Muscle of leg (tissue), 11 donors: ENCODE results near the gene AP3D1. TPM values are rescaled to one million over a fixed set of nuclear protein-coding genes. Genes with fewer than 3 reads are reported as not detected.

Source experiments
- DNase-seq: peaks from one replicate; pipeline ENCODE4 v3.0.0; 2013
- H3K27ac ChIP-seq: one replicate; pipeline ENCODE4 v1.5.1; 2013; ENCODE audit warnings: mild to moderate bottlenecking, low read length, control low read depth
- H3K27me3 ChIP-seq: one replicate; pipeline ENCODE4 v1.6.1; 2013; ENCODE audit warnings: low read length; ENCODE audit not compliant: control insufficient read depth, insufficient read depth
- H3K36me3 ChIP-seq: one replicate; pipeline ENCODE4 v1.6.1; 2013; ENCODE audit warnings: low read length; ENCODE audit not compliant: control insufficient read depth, insufficient read depth
- H3K4me1 ChIP-seq: one replicate; pipeline ENCODE4 v1.6.1; 2013; ENCODE audit warnings: low read length; ENCODE audit not compliant: control insufficient read depth, insufficient read depth
- H3K4me3 ChIP-seq: one replicate; pipeline ENCODE4 v1.5.1; 2013; ENCODE audit warnings: low read length, control low read depth
- H3K9me3 ChIP-seq: replicated peaks from 2 replicates; pipeline ENCODE4 v1.6.1; 2013; ENCODE audit warnings: low read depth, low read length; ENCODE audit not compliant: control insufficient read depth
- WGBS: methylation state at CpG from one replicate; pipeline ENCODE4 v1.1.5; 2013; ENCODE audit warnings: missing lambda C conversion rate; ENCODE audit not compliant: insufficient coverage; 5-methylcytosine and 5-hydroxymethylcytosine counted together
- polyA plus RNA-seq, 8 donors: library from polyadenylated mRNA; unstranded; fragments of 120-200 nt; gene quantifications; one replicate each; pipeline versions ENCODE4 v1.2.1 to v1.2.3, GENCODE V29; 2013; ENCODE audit warnings: inconsistent platforms in 1 of 8, low replicate concordance in 1 of 8; ENCODE audit not compliant: insufficient read length in 8 of 8, insufficient read depth in 1 of 8
- total RNA-seq: library from RNA; stranded (reverse); fragments of 120-200 nt; gene quantifications from one replicate; pipeline ENCODE4 v1.2.4, GENCODE V29; 2013

The AP3D1 gene
- total and polyA plus RNA-seq, 9 donors, result 34.5 to 82.8 (median 70.9) TPM

- H3K4me3 ChIP-seq, result no peak overlapping the region
- no peak for DNase-seq
- H3K4me1 ChIP-seq, result no peaks in the 10 kb centered on the region
- peaks cover 72% of the 10 kb centered on the region for H3K36me3 ChIP-seq
- WGBS, result 96% methylated on average over 39 of the region's 44 CpGs
- no peak overlapping the region for H3K27ac ChIP-seq
- no peaks in the 10 kb centered on the region for H3K27me3 ChIP-seq
- H3K9me3 ChIP-seq, result no peaks in the 10 kb centered on the region
Measured at GRCh38 chr19:2077833-2078619, 73.3 kb downstream of the AP3D1 start.

- H3K36me3 ChIP-seq, result peaks cover 76% of the 10 kb centered on the region
- H3K4me1 ChIP-seq, result no peaks in the 10 kb centered on the region
- no peak overlapping the region for H3K27ac ChIP-seq
- WGBS, result 94% methylated on average over 7 of the region's 7 CpGs
- H3K4me3 ChIP-seq, result no peak overlapping the region
- DNase-seq, result no peak
- no peaks in the 10 kb centered on the region for H3K9me3 ChIP-seq
- no peaks in the 10 kb centered on the region for H3K27me3 ChIP-seq
Measured at GRCh38 chr19:2077398-2077797, 74.0 kb downstream of the AP3D1 start.

GRCh38 chr19:2076526-2076944, 74.8 kb downstream of the AP3D1 start:
- no peaks in the 10 kb centered on the region for H3K27me3 ChIP-seq
- DNase-seq, result no peak
- no peak overlapping the region for H3K27ac ChIP-seq
- H3K9me3 ChIP-seq, result no peaks in the 10 kb centered on the region
- H3K36me3 ChIP-seq, result peaks cover 77% of the 10 kb centered on the region
- H3K4me3 ChIP-seq, result no peak overlapping the region
- no peaks in the 10 kb centered on the region for H3K4me1 ChIP-seq
- WGBS, result 95% methylated on average over 32 of the region's 32 CpGs

- H3K4me3 ChIP-seq, result no peak overlapping the region
- H3K27ac ChIP-seq, result no peak overlapping the region
- H3K9me3 ChIP-seq, result no peaks in the 10 kb centered on the region
- peaks cover 50% of the 10 kb centered on the region for H3K36me3 ChIP-seq
- peaks cover 2% of the 10 kb centered on the region for H3K4me1 ChIP-seq
- WGBS, result 86% methylated on average over 25 of the region's 32 CpGs
- DNase-seq, result no peak
- no peaks in the 10 kb centered on the region for H3K27me3 ChIP-seq
Measured at GRCh38 chr19:2072757-2073551, 78.4 kb downstream of the AP3D1 start.

- WGBS, result 76% methylated on average over 13 of the region's 19 CpGs
- Histone ChIP-seq H3K27me3 (no peaks in the 10 kb centered on the region), H3K4me3 (no peak overlapping the region), H3K27ac (no peak overlapping the region), H3K36me3 (peaks cover 33% of the 10 kb centered on the region), H3K9me3 (no peaks in the 10 kb centered on the region), H3K4me1 (peaks cover 2% of the 10 kb centered on the region)
- DNase-seq, result no peak
Measured at GRCh38 chr19:2070986-2071673, 80.2 kb downstream of the AP3D1 start.

GRCh38 chr19:2070436-2070827, 80.9 kb downstream of the AP3D1 start:
- Histone ChIP-seq H3K4me3 (no peak overlapping the region), H3K4me1 (peaks cover 2% of the 10 kb centered on the region), H3K9me3 (no peaks in the 10 kb centered on the region), H3K27ac (no peak overlapping the region), H3K27me3 (no peaks in the 10 kb centered on the region), H3K36me3 (peaks cover 28% of the 10 kb centered on the region)
- DNase-seq, result no peak
- 87% methylated on average over 7 of the region's 10 CpGs for WGBS

GRCh38 chr19:2064788-2065524, 86.4 kb downstream of the AP3D1 start:
- peaks cover 43% of the 10 kb centered on the region for H3K4me1 ChIP-seq
- no peak overlapping the region for H3K4me3 ChIP-seq
- no peaks in the 10 kb centered on the region for H3K9me3 ChIP-seq
- H3K27ac ChIP-seq, result peak overlapping the region; percentile 91
- H3K27me3 ChIP-seq, result no peaks in the 10 kb centered on the region
- no peaks in the 10 kb centered on the region for H3K36me3 ChIP-seq
- peak; percentile 75 for DNase-seq
- WGBS, result 68% methylated on average over 35 of the region's 38 CpGs

GRCh38 chr19:2064395-2064787, 87.0 kb downstream of the AP3D1 start:
- H3K4me1 ChIP-seq, result peaks cover 46% of the 10 kb centered on the region
- no peak overlapping the region for H3K4me3 ChIP-seq
- 78% methylated on average over 11 of the region's 13 CpGs for WGBS
- H3K9me3 ChIP-seq, result no peaks in the 10 kb centered on the region
- H3K36me3 ChIP-seq, result no peaks in the 10 kb centered on the region
- H3K27me3 ChIP-seq, result no peaks in the 10 kb centered on the region
- peak; percentile 19 for DNase-seq
- H3K27ac ChIP-seq, result peak overlapping the region; percentile 91

GRCh38 chr19:2063824-2064223, 87.5 kb downstream of the AP3D1 start:
- Histone ChIP-seq H3K27ac (peak overlapping the region; percentile 91), H3K36me3 (no peaks in the 10 kb centered on the region), H3K9me3 (no peaks in the 10 kb centered on the region), H3K4me1 (peaks cover 50% of the 10 kb centered on the region), H3K4me3 (no peak overlapping the region), H3K27me3 (no peaks in the 10 kb centered on the region)
- peak; percentile 8 for DNase-seq
- 83% methylated on average over 4 of the region's 8 CpGs for WGBS
